Mucosa of stomach (tissue), 1 donor: ENCODE measurements around the gene ALPI.
"Not testable (repeated sequence)": the region's sequence is repeated elsewhere in the genome, so short reads cannot be mapped to it uniquely, and the experiment has no call there.

Experiments
- H3K27me3 ChIP-seq: one replicate; pipeline ENCODE4 v1.7.0; 2013; ENCODE audit warnings: mild to moderate bottlenecking, low read length; ENCODE audit not compliant: control insufficient read depth, insufficient read depth
- H3K36me3 ChIP-seq: one replicate; pipeline ENCODE4 v1.7.0; 2013; ENCODE audit warnings: low read length; ENCODE audit not compliant: control insufficient read depth, insufficient read depth
- H3K4me1 ChIP-seq: one replicate; pipeline ENCODE4 v1.7.0; 2013; ENCODE audit warnings: mild to moderate bottlenecking, low read length; ENCODE audit not compliant: control insufficient read depth, insufficient read depth
- H3K4me3 ChIP-seq: one replicate; pipeline ENCODE4 v1.7.0; 2013; ENCODE audit warnings: low read length
- H3K9ac ChIP-seq: one replicate; pipeline ENCODE4 v1.7.0; 2013; ENCODE audit warnings: mild to moderate bottlenecking, low read length, moderate library complexity
- H3K9me3 ChIP-seq: one replicate; pipeline ENCODE4 v1.7.0; 2013; ENCODE audit warnings: mild to moderate bottlenecking, low read length, moderate library complexity; ENCODE audit not compliant: control insufficient read depth
- donor health status: Pancreatic carcinoma.

Gene ALPI

DNA sequence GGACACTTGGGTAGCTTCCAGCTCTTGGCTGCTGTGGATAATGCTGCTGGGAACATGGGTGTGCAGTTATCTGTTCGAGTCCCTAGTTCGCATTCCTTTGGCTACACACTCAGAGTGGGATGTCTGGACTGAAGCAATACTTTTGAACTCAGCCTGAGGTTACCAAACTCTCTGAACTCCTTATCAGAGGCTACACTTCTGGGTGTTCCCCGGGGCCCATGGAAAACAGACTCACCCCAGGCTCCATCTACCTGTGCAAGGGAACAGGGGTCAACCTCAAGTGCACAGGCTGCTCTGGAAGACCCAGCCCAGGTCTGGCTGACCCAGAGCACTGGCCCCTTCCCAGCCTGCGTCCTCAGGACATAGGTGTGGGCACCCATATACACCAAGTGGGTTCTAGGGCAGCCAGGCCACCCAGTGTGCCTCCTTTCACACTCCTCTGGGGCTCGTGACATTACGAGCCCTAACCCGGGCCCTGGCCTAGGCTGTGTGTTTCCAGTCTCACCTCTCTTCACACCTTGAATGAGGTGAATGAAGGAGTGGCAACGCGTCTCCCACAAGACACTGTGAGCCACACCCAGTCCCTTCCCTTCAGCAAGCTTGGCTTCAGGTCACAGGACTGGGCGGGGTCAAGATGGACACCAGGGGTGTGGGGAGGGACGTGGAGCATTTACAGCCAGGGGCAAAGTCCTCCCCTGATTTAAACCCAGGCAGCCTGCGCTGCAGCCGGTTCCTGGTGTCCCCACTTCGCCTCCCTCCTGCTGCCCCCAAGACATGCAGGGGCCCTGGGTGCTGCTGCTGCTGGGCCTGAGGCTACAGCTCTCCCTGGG lies at the start of gene ALPI:
Gene ALPI, plus strand, starts transcription at position 728 of the 830 bp plus-strand sequence. Its CDS starts 47 bp downstream, at position 775.
- peaks cover 9% of the 10 kb centered on the region for H3K4me1 ChIP-seq
- H3K27me3 ChIP-seq = peaks cover 19% of the 10 kb centered on the region
- no peaks in the 10 kb centered on the region for H3K9me3 ChIP-seq
- no peaks in the 10 kb centered on the region for H3K36me3 ChIP-seq
- no peak within 1 kb of the TSS for H3K4me3 ChIP-seq
- no peak within 1 kb of the TSS for H3K9ac ChIP-seq

DNA sequence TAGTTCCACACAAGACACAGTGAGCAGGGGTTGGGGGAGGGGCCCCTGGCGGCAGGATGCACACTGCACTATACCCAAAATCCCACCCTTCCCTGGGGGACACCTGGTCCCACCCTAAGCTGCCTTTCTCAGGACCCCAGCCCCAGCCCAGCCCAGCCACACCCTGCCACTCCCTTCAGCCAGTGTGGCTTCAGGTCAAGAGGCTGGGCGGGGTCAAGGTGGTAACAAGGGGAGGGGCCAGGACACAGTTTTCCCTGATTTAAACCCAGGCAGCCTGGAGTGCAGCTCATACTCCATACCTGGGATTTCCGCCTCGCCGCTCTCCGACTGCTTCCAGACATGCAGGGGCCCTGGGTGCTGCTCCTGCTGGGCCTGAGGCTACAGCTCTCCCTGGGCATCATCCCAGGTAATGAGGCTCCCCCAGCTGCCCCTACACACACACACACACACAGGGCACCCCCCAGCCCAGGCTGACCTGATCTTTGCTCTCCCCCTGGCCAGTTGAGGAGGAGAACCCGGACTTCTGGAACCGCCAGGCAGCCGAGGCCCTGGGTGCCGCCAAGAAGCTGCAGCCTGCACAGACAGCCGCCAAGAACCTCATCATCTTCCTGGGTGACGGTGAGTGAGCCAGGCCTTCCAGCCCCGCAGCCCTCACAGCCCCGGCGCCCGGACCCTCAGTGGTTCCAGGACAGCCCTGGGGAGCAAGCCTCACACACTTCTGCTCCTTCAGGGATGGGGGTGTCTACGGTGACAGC lies 49.2 kb upstream of the ALPI start, which contains the start of gene ALPG:
Gene ALPG, plus strand, starts transcription at position 289 of the 755 bp plus-strand sequence. Its CDS starts 51 bp downstream, at position 340.
- no peaks in the 10 kb centered on the region for H3K36me3 ChIP-seq
- no peak within 1 kb of the TSS for H3K9ac ChIP-seq
- no peaks in the 10 kb centered on the region for H3K27me3 ChIP-seq
- no peak within 1 kb of the TSS for H3K4me3 ChIP-seq
- peaks cover 5% of the 10 kb centered on the region for H3K4me1 ChIP-seq
- no peaks in the 10 kb centered on the region for H3K9me3 ChIP-seq

DNA sequence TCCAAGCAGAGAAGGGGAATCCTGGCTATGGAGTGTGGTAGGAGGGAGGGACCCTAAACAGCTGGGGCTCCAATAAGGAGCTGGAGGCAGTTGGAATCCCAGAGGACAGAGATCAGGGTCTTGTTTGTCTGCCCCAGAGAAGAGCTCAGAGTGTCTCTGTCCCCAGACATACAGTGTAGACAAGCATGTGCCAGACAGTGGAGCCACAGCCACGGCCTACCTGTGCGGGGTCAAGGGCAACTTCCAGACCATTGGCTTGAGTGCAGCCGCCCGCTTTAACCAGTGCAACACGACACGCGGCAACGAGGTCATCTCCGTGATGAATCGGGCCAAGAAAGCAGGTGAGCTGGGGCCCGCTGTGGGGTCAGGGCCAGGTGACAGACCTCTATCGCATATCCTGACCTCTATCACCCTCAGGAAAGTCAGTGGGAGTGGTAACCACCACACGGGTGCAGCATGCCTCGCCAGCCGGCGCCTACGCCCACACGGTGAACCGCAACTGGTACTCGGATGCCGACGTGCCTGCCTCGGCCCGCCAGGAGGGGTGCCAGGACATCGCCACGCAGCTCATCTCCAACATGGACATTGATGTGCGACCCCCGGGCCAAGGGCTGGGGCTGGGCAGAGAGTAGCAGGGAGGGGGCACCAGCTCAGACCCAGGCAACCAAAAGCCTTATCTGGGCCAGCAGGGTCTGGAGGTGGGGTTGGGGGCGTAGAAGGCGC lies 48.4 kb upstream of the ALPI start:
- not testable (repeated sequence) for H3K36me3 ChIP-seq, H3K9me3 ChIP-seq, H3K4me3 ChIP-seq, H3K9ac ChIP-seq, H3K27me3 ChIP-seq, H3K4me1 ChIP-seq

DNA sequence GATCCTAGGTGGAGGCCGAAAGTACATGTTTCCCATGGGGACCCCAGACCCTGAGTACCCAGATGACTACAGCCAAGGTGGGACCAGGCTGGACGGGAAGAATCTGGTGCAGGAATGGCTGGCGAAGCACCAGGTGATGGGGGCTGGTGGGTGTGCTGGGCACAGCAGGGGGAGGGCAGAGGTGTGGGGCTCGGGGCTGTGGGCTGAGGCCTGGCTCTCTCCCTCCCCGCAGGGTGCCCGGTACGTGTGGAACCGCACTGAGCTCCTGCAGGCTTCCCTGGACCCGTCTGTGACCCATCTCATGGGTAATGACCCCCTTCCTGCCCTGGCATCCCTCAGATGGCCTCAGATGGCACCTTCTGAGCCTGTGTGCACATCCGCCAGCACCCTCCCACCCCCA lies 47.7 kb upstream of the ALPI start:
- H3K36me3 ChIP-seq, H3K9me3 ChIP-seq, H3K4me3 ChIP-seq, H3K27me3 ChIP-seq, H3K9ac ChIP-seq, H3K4me1 ChIP-seq: not testable (repeated sequence)

DNA sequence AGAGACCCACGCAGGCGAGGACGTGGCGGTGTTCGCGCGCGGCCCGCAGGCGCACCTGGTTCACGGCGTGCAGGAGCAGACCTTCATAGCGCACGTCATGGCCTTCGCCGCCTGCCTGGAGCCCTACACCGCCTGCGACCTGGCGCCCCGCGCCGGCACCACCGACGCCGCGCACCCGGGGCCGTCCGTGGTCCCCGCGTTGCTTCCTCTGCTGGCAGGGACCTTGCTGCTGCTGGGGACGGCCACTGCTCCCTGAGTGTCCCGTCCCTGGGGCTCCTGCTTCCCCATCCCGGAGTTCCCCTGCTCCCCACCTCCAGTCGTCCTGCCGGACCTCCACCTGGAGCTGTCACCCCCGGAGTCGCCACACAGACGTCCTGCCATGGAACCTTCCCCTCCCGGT lies 46.3 kb upstream of the ALPI start:
- H3K4me3 ChIP-seq, H3K9me3 ChIP-seq, H3K9ac ChIP-seq, H3K4me1 ChIP-seq, H3K36me3 ChIP-seq, H3K27me3 ChIP-seq: not testable (repeated sequence)

DNA sequence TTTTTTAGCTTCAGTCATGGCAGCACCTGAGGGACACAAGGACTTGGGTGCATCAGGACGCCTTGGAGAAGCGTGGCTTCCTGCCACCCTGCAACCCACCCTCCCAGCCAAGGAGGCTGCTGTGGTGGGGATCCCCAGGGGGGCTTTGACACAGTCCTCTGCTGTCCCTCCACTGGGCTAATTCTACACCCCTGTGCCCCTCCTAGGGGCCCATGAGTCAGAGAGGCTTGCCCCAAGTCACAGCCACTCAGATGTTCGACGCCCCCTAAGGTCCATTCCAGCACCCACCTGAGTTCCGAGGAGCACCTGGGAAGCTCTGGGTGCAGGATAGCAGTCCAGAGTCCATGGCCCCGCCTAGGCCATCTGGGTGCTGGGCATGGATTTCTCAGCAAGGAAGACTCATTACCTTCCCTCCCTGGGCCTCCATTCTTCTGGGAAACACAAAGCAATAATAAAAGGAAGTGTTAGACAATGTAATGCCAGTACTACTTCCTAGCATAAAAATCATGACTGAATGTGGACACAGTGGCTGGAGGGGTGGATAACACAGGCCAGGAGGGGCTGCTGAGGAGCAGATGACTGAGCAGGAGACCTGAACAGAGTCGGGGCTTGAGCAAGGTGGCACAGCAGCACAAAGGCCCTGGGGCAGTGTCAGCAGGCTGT lies 45.6 kb upstream of the ALPI start:
- Histone ChIP-seq H3K36me3 (no peaks in the 10 kb centered on the region), H3K9me3 (no peaks in the 10 kb centered on the region), H3K9ac (no peak overlapping the region), H3K4me3 (no peak overlapping the region), H3K27me3 (peaks cover 4% of the 10 kb centered on the region), H3K4me1 (peaks cover 5% of the 10 kb centered on the region)

DNA sequence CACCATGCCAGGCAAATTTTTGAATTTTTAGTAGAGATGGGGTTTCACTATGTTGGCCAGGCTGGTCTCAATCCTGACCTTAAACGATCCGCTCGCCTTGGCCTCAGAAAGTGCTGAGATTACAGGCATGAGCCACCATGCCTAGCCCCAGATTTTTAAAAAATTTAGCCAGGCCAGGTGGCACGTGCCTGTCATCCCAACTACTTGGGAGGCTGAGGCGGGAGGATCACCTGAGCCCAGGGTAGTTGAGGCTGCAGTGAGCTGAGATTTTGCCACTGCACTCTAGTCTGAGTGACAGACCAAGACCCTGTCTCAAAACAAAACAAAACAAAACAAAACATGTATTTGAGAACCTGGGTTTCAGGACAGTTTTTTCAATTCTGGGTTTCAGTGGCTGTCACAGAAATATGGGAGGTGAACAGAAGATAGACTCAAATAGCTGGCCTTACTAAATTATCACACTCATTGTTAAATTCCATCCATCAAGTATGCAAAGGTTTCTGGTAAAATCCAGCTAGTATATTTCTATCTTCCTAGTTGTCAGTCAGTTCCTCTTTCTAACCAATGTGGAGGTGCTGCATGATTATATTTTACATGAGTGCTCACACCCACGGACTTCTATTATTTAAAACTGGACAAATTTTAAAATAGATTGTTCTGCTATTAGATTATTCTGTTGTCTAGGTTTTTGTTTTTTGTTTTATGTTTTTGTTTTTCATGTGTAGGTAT lies 43.9 kb upstream of the ALPI start:
- Histone ChIP-seq H3K4me3 (no peak overlapping the region), H3K27me3 (peaks cover 17% of the 10 kb centered on the region), H3K36me3 (no peaks in the 10 kb centered on the region), H3K9me3 (no peaks in the 10 kb centered on the region), H3K9ac (no peak overlapping the region), H3K4me1 (peaks cover 5% of the 10 kb centered on the region)

DNA sequence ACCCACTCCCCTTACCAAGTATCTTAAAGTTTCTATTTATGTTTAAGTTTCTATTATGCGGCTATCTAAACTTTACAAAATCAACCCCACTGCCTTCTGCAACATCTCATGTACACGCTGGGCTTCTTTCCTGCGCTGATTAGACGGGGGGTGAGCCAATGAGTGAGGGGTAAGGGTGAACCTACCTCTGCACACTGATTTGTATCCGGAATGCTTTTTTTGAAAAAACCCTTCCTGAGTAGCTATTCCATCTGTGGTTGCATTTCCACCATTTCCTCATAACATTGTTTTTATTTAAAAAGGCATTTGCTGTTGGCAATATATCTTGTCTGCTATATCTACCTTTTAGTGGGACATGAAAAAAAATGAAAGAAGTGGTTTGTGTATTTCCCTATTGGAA lies 43.0 kb upstream of the ALPI start:
- Histone ChIP-seq H3K4me3 (no peak overlapping the region), H3K9ac (no peak overlapping the region), H3K36me3 (no peaks in the 10 kb centered on the region), H3K9me3 (no peaks in the 10 kb centered on the region), H3K4me1 (peaks cover 5% of the 10 kb centered on the region), H3K27me3 (peaks cover 26% of the 10 kb centered on the region)

DNA sequence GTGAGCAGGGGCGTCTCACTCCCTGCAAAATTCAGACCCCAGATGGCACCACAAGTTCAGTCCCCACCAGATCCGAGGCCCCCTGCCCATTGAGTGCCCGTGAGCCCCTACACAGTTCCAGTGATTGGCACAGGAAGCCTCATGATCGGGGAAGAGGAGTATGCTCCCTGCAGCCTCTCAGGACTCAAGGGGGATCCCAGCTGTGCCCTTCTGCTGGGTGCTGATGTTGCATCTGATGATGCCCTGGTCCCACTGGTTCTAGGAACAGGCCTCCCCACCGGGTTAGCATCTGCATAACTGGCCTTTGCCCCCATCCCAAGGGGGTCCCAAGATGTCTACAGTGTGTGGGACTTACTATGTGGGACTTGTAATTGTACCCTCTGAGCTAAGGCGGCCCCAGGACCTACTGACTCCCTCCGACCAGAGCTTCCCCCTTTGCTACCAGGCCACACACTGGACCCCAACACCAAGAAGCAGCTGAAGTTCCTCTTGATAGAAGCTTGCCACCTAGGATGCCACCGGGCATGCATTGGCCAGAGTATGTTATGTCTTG lies 40.7 kb upstream of the ALPI start:
- Histone ChIP-seq H3K9me3 (no peaks in the 10 kb centered on the region), H3K4me3 (no peak overlapping the region), H3K27me3 (peaks cover 48% of the 10 kb centered on the region), H3K9ac (no peak overlapping the region), H3K36me3 (no peaks in the 10 kb centered on the region), H3K4me1 (peaks cover 20% of the 10 kb centered on the region)

DNA sequence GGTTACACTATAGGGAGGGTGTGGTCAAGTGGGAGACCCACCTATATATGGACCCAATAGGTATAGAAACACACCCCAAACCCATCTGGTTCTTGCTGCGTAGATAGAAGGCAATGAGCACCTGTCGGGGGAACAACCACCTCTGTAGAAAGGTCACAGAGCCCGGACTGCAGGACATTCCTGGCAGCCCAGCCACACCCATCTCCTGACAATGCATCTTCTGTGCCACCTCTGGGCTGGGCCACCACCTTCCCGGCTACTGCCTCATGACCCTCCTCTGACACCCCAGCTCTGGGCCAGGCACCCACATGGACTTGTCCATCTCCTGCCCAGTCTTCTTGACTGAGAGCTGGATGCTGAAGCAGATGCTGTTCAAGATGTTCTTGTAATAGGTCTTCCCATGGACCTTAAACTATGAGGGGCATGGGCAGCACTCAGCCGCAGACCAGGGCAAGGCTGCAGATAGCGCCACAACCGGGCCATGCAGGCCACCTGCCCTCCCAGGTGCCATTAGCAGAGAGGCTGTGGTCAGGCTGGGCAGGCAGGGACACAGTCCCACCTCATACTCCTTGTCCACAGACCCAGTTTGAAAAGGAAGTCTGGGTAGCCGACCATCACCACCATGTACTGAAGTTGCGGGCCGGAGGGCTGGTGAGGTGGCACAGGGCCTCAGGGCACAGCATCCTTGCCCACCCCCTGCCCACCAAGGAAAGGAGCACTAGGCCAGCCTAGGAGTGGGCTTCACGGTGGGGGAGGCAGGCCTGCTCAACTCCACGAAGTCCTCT lies 40.0 kb upstream of the ALPI start:
- peaks cover 25% of the 10 kb centered on the region for H3K4me1 ChIP-seq
- no peak overlapping the region for H3K9ac ChIP-seq
- no peak overlapping the region for H3K4me3 ChIP-seq
- H3K9me3 ChIP-seq = no peaks in the 10 kb centered on the region
- no peaks in the 10 kb centered on the region for H3K36me3 ChIP-seq
- H3K27me3 ChIP-seq = peaks cover 53% of the 10 kb centered on the region
